Retinal pigment epithelial cell (primary cell): ENCODE results near the gene RAB3C.

Source experiments
- DNase-seq: peaks from one replicate; pipeline ENCODE4 v3.0.0-alpha.2; 2010; ENCODE audit warnings: low read depth
- H3K4me3 ChIP-seq: 2 replicates; pipeline ENCODE4 v1.5.1; 2011; ENCODE audit warnings: mild to moderate bottlenecking, low read length, control low read depth, moderate library complexity
- CTCF ChIP-seq: conservative IDR thresholded peaks from 2 replicates; pipeline ENCODE4 v1.5.1; 2011; ENCODE audit warnings: low read depth, low read length, control low read depth, inconsistent platforms

The RAB3C gene

GRCh38 chr5:58898006-58898405 lies 315.1 kb downstream of the RAB3C start:
- no peak overlapping the region for H3K4me3 ChIP-seq
- no peak for DNase-seq
- TF ChIP-seq CTCF: no peak

GRCh38 chr5:58898538-58898937 lies 315.7 kb downstream of the RAB3C start:
- no peak overlapping the region for H3K4me3 ChIP-seq
- DNase-seq: no peak
- no peak for TF ChIP-seq CTCF

GRCh38 chr5:58901271-58901670 lies 318.4 kb downstream of the RAB3C start:
- TF ChIP-seq CTCF: no peak
- H3K4me3 ChIP-seq: no peak overlapping the region
- no peak for DNase-seq

- TF ChIP-seq CTCF: no peak
- DNase-seq: no peak
- H3K4me3 ChIP-seq: no peak overlapping the region
These were observed 319.4 kb downstream of the RAB3C start for GRCh38 chr5:58902305-58902704.

- DNase-seq: no peak
- H3K4me3 ChIP-seq: no peak overlapping the region
- TF ChIP-seq CTCF: no peak
These were observed 319.9 kb downstream of the RAB3C start for GRCh38 chr5:58902765-58903164.

- H3K4me3 ChIP-seq: no peak overlapping the region
- no peak for DNase-seq
- no peak for TF ChIP-seq CTCF
These were observed 321.9 kb downstream of the RAB3C start for GRCh38 chr5:58904737-58905136.

- H3K4me3 ChIP-seq: no peak overlapping the region
- no peak for TF ChIP-seq CTCF
- no peak for DNase-seq
These were observed 323.1 kb downstream of the RAB3C start for GRCh38 chr5:58905944-58906343.
